H1 (cell line): ENCODE measurements around the gene NRTN. TPM values are rescaled to one million over a fixed set of nuclear protein-coding genes. Genes with fewer than 3 reads are reported as not detected.

Experiments
- CTCF ChIA-PET: fragments of 300-600 bp; sonication (Branson Sonifier 250); formaldehyde crosslinking; loops from one replicate; lab custom pipeline; 2021; ENCODE audit not compliant: partially characterized antibody; lab: Charles Lee
- POLR2A ChIA-PET: fragments of 300-600 bp; sonication (Branson Sonifier 250); formaldehyde crosslinking; loops from one replicate; lab custom pipeline; 2021; ENCODE audit warnings: inconsistent platforms; ENCODE audit not compliant: partially characterized antibody; lab: Charles Lee
- DNase-seq, 2 experiments: peaks; one replicate each; pipeline versions ENCODE4 v3.0.0 to v3.0.0-alpha.2; 2010 to 2022; ENCODE audit warnings: low spot score in 2 of 2, low read depth in 1 of 2, mixed read lengths in 1 of 2
- FAIRE-seq: peaks from 2 replicates; lab custom pipeline; 2011; peaks lifted over from hg19 to GRCh38; lab: Jason Lieb, UNC
- H2AFZ ChIP-seq: 2 replicates; pipeline ENCODE4 v1.8.1; 2012; ENCODE audit warnings: low read length, inconsistent platforms
- H2AK5ac ChIP-seq: 2 replicates; pipeline ENCODE4 v1.6.1; 2013; ENCODE audit warnings: low read depth, low read length
- H2BK120ac ChIP-seq: replicated peaks from 2 replicates; pipeline ENCODE3; 2013; ENCODE audit warnings: low read depth, low read length, inconsistent platforms
- H2BK12ac ChIP-seq: 2 replicates; pipeline ENCODE4 v1.6.1; 2013; ENCODE audit warnings: low read depth, low read length
- H2BK15ac ChIP-seq: 2 replicates; pipeline ENCODE4 v1.6.1; 2013; ENCODE audit warnings: low read length
- H2BK20ac ChIP-seq: 2 replicates; pipeline ENCODE4 v1.6.1; 2013; ENCODE audit warnings: low read length
- H2BK5ac ChIP-seq: 2 replicates; pipeline ENCODE4 v1.6.1; 2013; ENCODE audit warnings: low read depth, low read length
- H3K14ac ChIP-seq: 2 replicates; pipeline ENCODE4 v1.6.1; 2013; ENCODE audit warnings: inconsistent platforms; ENCODE audit not compliant: insufficient read length
- H3K18ac ChIP-seq: 2 replicates; pipeline ENCODE4 v1.6.1; 2013; ENCODE audit warnings: low read length; ENCODE audit errors: extremely low read depth
- H3K23ac ChIP-seq: 2 replicates; pipeline ENCODE4 v1.6.1; 2013; ENCODE audit warnings: inconsistent platforms; ENCODE audit not compliant: insufficient read length
- H3K23me2 ChIP-seq: 2 replicates; pipeline ENCODE4 v1.6.1; 2013; ENCODE audit warnings: low read depth, low read length
- H3K27ac ChIP-seq: 2 replicates; pipeline ENCODE4 v1.6.1; 2011; ENCODE audit warnings: low read depth, low read length, inconsistent platforms
- H3K27me3 ChIP-seq, 4 experiments: replicated peaks in 1 of 4; 1 replicate in 1 of 4; 2 replicates in 3 of 4; pipeline versions ENCODE4 v1.6.1 to v1.8.1; 2011 to 2013; ENCODE audit warnings: low read length in 3 of 4, mild to moderate bottlenecking in 3 of 4, inconsistent platforms in 2 of 4, mixed read lengths in 2 of 4, moderate library complexity in 1 of 4; ENCODE audit not compliant: control insufficient read depth in 3 of 4, insufficient read depth in 3 of 4; ENCODE audit errors: extremely low read depth in 1 of 4
- H3K36me3 ChIP-seq, 4 experiments: 2 replicates each; pipeline versions ENCODE4 v1.6.1 to v1.8.1; 2011 to 2013; ENCODE audit warnings: mild to moderate bottlenecking in 4 of 4, low read length in 3 of 4, moderate library complexity in 2 of 4, control low read depth in 1 of 4, inconsistent platforms in 1 of 4; ENCODE audit not compliant: insufficient read depth in 4 of 4, control insufficient read depth in 2 of 4
- H3K4ac ChIP-seq: replicated peaks from 2 replicates; pipeline ENCODE3; 2013; ENCODE audit warnings: low read length, low read depth, mixed read lengths, inconsistent platforms; ENCODE audit not compliant: insufficient read length
- H3K4me1 ChIP-seq, 4 experiments: replicated peaks in 1 of 4; 1 replicate in 1 of 4; 2 replicates in 3 of 4; pipeline versions ENCODE4 v1.6.1 to v1.8.1; 2011 to 2013; ENCODE audit warnings: low read length in 3 of 4, inconsistent platforms in 2 of 4, mixed read lengths in 1 of 4; ENCODE audit not compliant: insufficient read depth in 4 of 4, control insufficient read depth in 3 of 4
- H3K4me2 ChIP-seq, 2 experiments: 2 replicates each; pipeline versions ENCODE4 v1.6.1 to v1.8.1; 2011 to 2013; ENCODE audit warnings: low read depth in 2 of 2, low read length in 2 of 2, control low read depth in 1 of 2, inconsistent platforms in 1 of 2, mild to moderate bottlenecking in 1 of 2; ENCODE audit not compliant: insufficient read depth in 1 of 2
- H3K4me3 ChIP-seq, 4 experiments: fragments of 200-600, 300-600 bp in 1 of 4; sonication (generic), shearing (Covaris generic), sonication (Bioruptor Twin) in 1 of 4; 2 replicates each; pipeline versions ENCODE4 v1.5.1 to v1.8.1; 2011 to 2016; ENCODE audit warnings: low read length in 4 of 4, low read depth in 3 of 4, control low read depth in 2 of 4, inconsistent platforms in 2 of 4, mild to moderate bottlenecking in 2 of 4, mixed read lengths in 1 of 4, moderate library complexity in 1 of 4; ENCODE audit not compliant: insufficient read depth in 2 of 4; ENCODE audit errors: extremely low read depth in 1 of 4
- H3K56ac ChIP-seq: replicated peaks from 2 replicates; pipeline ENCODE3; 2013; ENCODE audit warnings: low read depth, mild to moderate bottlenecking, mixed read lengths, low read length, inconsistent platforms; ENCODE audit not compliant: insufficient read length
- H3K79me1 ChIP-seq: 2 replicates; pipeline ENCODE4 v1.6.1; 2013; ENCODE audit warnings: low read depth, low read length, control low read depth
- H3K79me2 ChIP-seq, 2 experiments: 2 replicates each; pipeline versions ENCODE4 v1.6.1 to v1.8.1; 2012 to 2013; ENCODE audit warnings: low read length in 2 of 2, mild to moderate bottlenecking in 2 of 2, inconsistent platforms in 1 of 2; ENCODE audit not compliant: insufficient read depth in 2 of 2, control insufficient read depth in 1 of 2
- H3K9ac ChIP-seq, 4 experiments: replicated peaks in 1 of 4; 1 replicate in 1 of 4; 2 replicates in 3 of 4; pipeline versions ENCODE4 v1.6.1 to v1.8.1; 2011 to 2013; ENCODE audit warnings: low read depth in 3 of 4, low read length in 3 of 4, control low read depth in 2 of 4, mild to moderate bottlenecking in 2 of 4, moderate library complexity in 2 of 4, inconsistent platforms in 1 of 4; ENCODE audit errors: extremely low read depth in 1 of 4
- H3K9me3 ChIP-seq, 2 experiments: 2 replicates each; pipeline versions ENCODE4 v1.6.1 to v1.8.1; 2012 to 2013; ENCODE audit warnings: mild to moderate bottlenecking in 2 of 2, moderate library complexity in 2 of 2, control low read depth in 1 of 2, inconsistent platforms in 1 of 2, low read depth in 1 of 2, low read length in 1 of 2, mixed read lengths in 1 of 2; ENCODE audit not compliant: insufficient read depth in 2 of 2
- H4K20me1 ChIP-seq, 2 experiments: replicated peaks in 1 of 2; 2 replicates each; pipeline versions ENCODE3 to v1.8.1; 2011 to 2013; ENCODE audit warnings: inconsistent platforms in 2 of 2, low read length in 2 of 2, mild to moderate bottlenecking in 1 of 2; ENCODE audit not compliant: insufficient read depth in 2 of 2, control insufficient read depth in 1 of 2
- H4K5ac ChIP-seq: 2 replicates; pipeline ENCODE4 v1.6.1; 2013; ENCODE audit warnings: low read length, low read depth, mixed read lengths, inconsistent platforms; ENCODE audit not compliant: insufficient read length
- H4K8ac ChIP-seq: 2 replicates; pipeline ENCODE4 v1.8.0; 2013; ENCODE audit warnings: mild to moderate bottlenecking, moderate library complexity, low read length, inconsistent platforms; ENCODE audit not compliant: insufficient read depth; ENCODE audit errors: extremely low read depth
- H4K91ac ChIP-seq: replicated peaks from 2 replicates; pipeline ENCODE3; 2013; ENCODE audit warnings: low read length, mixed read lengths, inconsistent platforms; ENCODE audit not compliant: insufficient read length
- HDAC2 ChIP-seq, 2 experiments: fragments of 300-600 bp in 1 of 2; sonication (generic) in 1 of 2; IDR thresholded peaks; 2 replicates each; pipeline ENCODE4 v1.6.1; 2011 to 2012; ENCODE audit warnings: low read depth in 2 of 2, low read length in 2 of 2, mild to moderate bottlenecking in 2 of 2, moderate library complexity in 2 of 2, borderline replicate concordance in 1 of 2, inconsistent platforms in 1 of 2
- KDM4A ChIP-seq: IDR thresholded peaks from one replicate; pipeline ENCODE4 v1.7.1; 2012; ENCODE audit warnings: low read depth, mild to moderate bottlenecking, moderate library complexity, low read length, inconsistent platforms; ENCODE audit not compliant: severe bottlenecking
- SP4 ChIP-seq: IDR thresholded peaks from 2 replicates; pipeline ENCODE4 v1.6.1; 2012; ENCODE audit warnings: low read length, inconsistent platforms
- WGBS, 2 experiments: shearing (Covaris generic) in 1 of 2; methylation state at CpG; one replicate each; pipeline versions ENCODE4 v1.1.6 to v1.1.7; 2013 to 2015; ENCODE audit warnings: low lambda C conversion rate in 2 of 2, mixed read lengths in 2 of 2, inconsistent platforms in 1 of 2, low coverage in 1 of 2, missing lambda C conversion rate in 1 of 2; ENCODE audit not compliant: insufficient replicate concordance in 2 of 2, insufficient coverage in 1 of 2, insufficient read length in 1 of 2; ENCODE audit errors: extremely low coverage in 1 of 2, missing lambda C conversion rate in 1 of 2; 5-methylcytosine and 5-hydroxymethylcytosine counted together
- polyA plus RNA-seq, 7 experiments: library from polyadenylated mRNA; depleted of rRNA in 3 of 7; stranded (reverse) in 5 of 7; unstranded in 2 of 7; fragments of >200 nt in 5 of 7; fragments of 200-250 nt in 2 of 7; gene quantifications; 1 replicate in 5 of 7; 2 replicates in 1 of 7; 4 replicates in 1 of 7; pipeline versions ENCODE4 v1.2.1 to v1.2.3, GENCODE V29; 2011 to 2013; ENCODE audit warnings: missing spikeins in 2 of 7, mixed read lengths in 2 of 7
- total RNA-seq: library from RNA; stranded (reverse); fragmentation: NEBNext Ultra II Directional; extraction: Animal tissue kit (Norgen Biotek cat#: 25700); gene quantifications from 2 replicates; pipeline ENCODE4 v1.2.1, GENCODE V29; 2021

The NRTN gene
- total and polyA plus RNA-seq, 2 of the 8 experiments (the other 6 are each of a cell fraction or from before 2014, with no cell fraction given) = 3.9 to 5.3 TPM

DNA sequence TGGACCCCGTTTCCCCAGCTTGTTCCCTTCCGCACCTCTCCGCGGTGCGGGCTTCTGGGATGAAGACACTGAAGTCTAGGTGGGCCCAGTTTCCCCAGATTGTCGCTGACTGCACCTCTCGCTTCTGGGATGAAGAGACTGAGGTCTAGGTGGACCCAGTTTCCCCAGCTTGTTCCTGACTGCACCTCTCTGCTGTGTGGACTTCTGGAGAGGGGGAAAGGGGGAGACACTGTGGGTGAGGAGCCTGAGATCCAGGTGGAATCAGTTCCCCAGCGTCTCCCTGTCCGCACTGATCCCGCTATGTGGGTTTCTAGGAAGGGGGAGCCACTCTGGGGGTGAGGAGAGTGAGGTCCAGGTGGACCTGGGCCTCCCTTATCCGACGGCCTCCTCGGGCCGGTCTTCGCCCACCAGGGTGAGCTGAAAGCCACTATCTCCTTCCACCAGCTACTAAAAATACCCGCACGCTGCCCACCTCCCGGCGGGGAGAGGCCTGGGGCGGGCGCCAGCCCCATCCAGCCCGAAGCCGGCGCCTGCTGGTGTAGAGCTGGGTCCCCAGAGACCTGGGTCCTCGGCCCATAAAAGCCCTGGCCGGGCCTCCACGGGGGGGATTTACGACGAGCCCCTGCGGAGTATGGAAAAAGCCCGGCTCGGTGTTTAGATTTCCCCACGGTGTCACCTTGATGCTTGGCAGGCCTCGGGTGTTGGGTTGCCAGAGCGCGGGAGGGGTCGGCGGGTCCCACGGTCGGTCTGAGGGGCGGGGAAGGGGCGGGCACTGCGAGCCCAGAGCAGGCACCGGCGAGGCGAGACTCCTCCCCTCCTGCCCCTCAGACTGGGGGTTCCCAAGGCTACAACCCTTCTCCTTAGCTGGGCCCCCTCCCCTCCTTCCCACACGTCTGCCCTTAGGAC is 24.0 kb downstream of the NRTN start:
- H3K27me3 ChIP-seq = no peaks in the 10 kb centered on the region; a peak in 1 of 7 replicates
- peak overlapping the region; percentile 88 for H4K5ac ChIP-seq
- no peak overlapping the region for H3K14ac ChIP-seq
- DNase-seq (peak in 1 of 2 experiments; percentile 70), FAIRE-seq (no peak)
- peak overlapping the region; percentile 83 for H3K56ac ChIP-seq
- H3K4ac ChIP-seq = peak overlapping the region; percentile 88
- peaks cover 12% of the 10 kb centered on the region; the same call in 1 of the 2 replicates for H3K23me2 ChIP-seq
- H3K18ac ChIP-seq = peak overlapping the region; percentile 60; the same call in 1 of the 2 replicates
- H4K8ac ChIP-seq = peak overlapping the region; percentile 97
- peak overlapping the region; percentile 92 to 99 for H3K4me2 ChIP-seq
- H3K27ac ChIP-seq = peak overlapping the region; percentile 88
- H2BK15ac ChIP-seq = no peak overlapping the region; the same call in 1 of the 2 replicates
- no peak overlapping the region for H3K23ac ChIP-seq
- H2AFZ ChIP-seq = peak overlapping the region; percentile 3; the same call in 1 of the 2 replicates
- H3K79me2 ChIP-seq = no peaks in the 10 kb centered on the region
- peak overlapping the region; percentile 91; the same call in 1 of the 2 replicates for H2BK5ac ChIP-seq
- H2AK5ac ChIP-seq = peak overlapping the region; percentile 93; the same call in 1 of the 2 replicates
- H3K79me1 ChIP-seq = no peaks in the 10 kb centered on the region
- H2BK120ac ChIP-seq = no peak overlapping the region
- TF ChIP-seq KDM4A = peak; percentile 1
- no peak for TF ChIP-seq SP4
- peak in 1 of 2 experiments; percentile 52; a peak in 1 of 4 replicates for TF ChIP-seq HDAC2 (IDR thresholded peaks at IDR 0.05; ENCODE audit: borderline replicate concordance in 1 of 2, low read depth in 2 of 2, low read length in 2 of 2)
- TF ChIP-seq, all 59 proteins: peak for 2
- Histone ChIP-seq H3K4me3 (peak overlapping the region; percentile 72 to 89 (median 76)), H3K36me3 (no peaks in the 10 kb centered on the region), H2BK20ac (no peak overlapping the region), H3K9me3 (no peaks in the 10 kb centered on the region), H3K4me1 (peaks cover 0 to 8% (median 6%) of the 10 kb centered on the region in 4 experiments; a peak in 6 of 7 replicates), H4K91ac (peak overlapping the region; percentile 83), H2BK12ac (no peak overlapping the region), H3K9ac (peak overlapping the region; percentile 45 to 94 (median 92)), H4K20me1 (peaks cover 0 to 2% of the 10 kb centered on the region in 2 experiments)
- 9% methylated on average over 31 of the region's 47 CpGs; no CpG with 5 or more reads in 1 of the 2 experiments for WGBS, 2 experiments
- ChIA-PET CTCF (interaction anchor here (0.6 to 7.8 kb wide), 11 partner anchors 11 to 114 kb away, joined by 3 to 58 read pairs (median 5); partner anchors contain the start of genes FUT6, NDUFA11, NRTN and VMAC), POLR2A (interaction anchor here (0.6 to 5.9 kb wide), 47 partner anchors 9 to 1101 kb away, joined by 3 to 43 read pairs (median 5); partner anchors contain the start of genes FUT3, NDUFA11, NRTN and PRR22)
